Cortex of kidney (tissue), 1 donor: ENCODE measurements around the gene RAP2A.

Experiments used
- DNase-seq: peaks from one replicate; lab custom pipeline; 2025; lab: John Stamatoyannopoulos, UW

RAP2A gene

DNA sequence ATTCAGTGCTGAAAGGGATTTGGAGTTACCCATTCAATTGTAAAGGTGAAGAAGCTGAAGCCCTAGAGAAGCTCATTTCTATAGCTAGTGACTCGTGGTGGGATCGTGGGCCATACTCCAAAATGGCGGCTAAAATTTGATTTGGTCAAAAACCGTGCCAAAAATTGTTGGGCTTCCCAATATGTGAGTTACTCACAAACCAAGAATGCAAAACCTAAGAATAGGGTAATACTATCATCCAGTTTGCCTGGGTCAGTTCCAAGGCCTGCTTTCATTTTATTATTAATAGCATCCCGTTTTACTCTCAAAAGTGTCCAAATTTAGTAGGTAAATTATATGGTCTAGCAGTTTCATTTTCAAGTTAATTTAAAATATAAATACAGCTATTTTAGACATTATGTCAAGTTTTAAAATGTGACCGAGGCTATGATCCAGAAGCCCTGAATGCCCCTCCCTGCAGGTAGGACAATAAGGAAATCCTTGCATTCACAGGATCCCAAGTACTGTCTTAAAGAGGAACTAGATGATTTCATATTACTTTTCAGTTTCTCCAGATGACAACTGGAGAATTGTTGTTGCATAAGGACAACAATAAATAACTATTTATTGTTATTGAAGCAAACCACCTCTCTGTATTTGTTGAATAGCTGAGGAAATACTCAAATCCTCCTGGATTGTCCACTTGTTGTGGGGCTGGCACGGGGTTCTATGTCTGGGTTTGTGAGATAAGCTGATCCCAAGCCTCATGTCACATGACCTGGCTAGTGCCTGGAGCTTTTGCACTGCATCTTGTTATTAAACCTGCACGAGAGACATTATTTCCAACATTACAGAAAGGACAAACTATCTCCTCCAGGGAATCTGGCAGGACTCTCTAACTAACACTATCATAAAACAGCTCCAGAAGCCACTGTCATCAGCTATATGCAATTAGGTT lies 11.6 kb upstream of the RAP2A start:
- DNase-seq, result no peak

DNA sequence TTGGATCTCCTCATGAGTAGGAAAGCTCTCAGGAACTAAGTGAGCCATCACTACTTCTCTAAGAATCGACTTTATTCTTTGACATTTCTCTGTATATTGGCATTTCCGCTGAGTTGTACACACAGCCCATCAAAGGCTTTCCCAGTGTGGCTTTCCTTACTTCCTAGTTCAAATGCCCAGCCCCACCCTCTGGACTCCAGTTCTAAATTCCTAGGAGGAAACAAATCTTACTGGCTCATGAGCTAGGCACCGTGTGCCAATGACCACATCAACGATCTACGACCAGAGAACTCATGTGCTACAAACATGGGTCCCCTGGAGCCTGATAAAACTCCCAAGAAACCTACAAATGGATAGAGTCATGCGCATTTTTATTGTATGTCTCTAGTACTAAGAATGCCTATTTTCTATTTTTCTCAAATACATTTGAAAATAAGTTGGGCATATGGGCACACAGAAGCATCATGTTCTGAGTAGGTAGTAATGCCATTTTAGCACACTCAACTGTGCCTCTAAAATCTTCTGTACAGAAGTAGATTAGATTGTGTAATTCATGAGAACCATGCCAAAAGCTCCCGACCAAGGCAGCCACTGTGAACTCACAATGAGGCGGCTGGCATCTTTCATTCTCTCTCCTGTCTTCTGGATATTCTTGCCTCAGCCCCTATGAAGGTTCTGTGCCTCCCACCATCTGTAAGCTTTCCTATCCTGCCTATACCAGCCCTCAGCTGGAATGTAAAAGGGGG lies 10.5 kb upstream of the RAP2A start:
- no peak for DNase-seq

DNA sequence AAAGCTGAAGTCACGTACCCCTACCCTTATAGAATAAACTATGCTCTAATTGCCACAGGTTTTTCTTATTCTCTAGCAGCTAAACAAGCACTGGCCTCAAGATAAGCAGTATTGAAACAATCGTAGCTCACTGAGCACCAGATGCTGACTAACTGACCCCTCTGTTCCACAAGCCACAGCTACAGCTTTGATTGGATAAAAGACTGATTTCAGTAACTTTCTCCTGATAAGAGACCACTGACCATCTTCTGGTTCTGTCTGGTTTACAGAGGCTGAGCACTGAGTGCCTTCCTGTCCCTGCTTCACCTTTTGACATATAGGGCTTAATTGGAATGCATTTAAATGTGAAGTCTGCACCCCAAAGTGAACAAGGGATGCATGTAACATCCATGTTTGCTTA lies 8.4 kb upstream of the RAP2A start:
- DNase-seq, result no peak

DNA sequence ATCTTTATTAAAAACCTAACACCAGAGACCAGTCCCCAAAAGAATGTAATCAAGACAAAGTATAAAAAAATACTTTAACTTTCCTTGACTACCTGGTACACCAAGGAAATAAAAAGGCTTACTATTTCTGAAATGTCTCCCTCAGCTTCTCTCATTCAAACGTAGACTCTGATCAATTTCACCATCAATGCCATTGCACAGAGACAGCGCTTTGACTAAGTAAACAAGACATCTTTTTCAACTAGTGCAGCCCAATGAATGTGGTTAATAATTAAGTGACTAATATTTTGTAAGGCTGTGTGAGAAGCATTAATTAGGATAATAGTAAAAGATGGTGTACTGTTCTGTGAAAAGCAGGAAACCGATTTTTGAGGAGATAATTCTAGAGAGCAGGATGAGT lies 7.3 kb upstream of the RAP2A start:
- DNase-seq, result no peak

DNA sequence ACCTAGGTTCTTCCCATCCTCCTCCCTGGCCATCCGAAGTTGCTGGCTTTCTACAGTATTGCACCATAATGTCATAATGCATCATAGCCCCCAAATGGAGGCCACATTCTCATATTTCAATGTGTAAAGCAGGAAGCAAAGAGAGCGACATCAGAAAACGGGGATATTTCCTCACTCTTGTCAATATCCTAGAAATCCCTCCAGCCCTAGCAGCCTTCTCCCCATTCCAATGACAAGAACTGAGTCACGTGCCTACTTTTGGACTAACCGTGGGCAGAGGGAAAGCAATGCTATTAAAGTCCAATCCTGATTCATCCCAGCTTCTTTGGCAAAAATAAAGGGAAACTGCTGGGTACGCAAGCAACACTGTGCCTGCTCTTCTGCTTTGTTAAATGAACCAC lies 4.3 kb upstream of the RAP2A start:
- DNase-seq, result no peak

GRCh38 chr13:97430296-97430695 lies 3.7 kb upstream of the RAP2A start:
- no peak for DNase-seq

DNA sequence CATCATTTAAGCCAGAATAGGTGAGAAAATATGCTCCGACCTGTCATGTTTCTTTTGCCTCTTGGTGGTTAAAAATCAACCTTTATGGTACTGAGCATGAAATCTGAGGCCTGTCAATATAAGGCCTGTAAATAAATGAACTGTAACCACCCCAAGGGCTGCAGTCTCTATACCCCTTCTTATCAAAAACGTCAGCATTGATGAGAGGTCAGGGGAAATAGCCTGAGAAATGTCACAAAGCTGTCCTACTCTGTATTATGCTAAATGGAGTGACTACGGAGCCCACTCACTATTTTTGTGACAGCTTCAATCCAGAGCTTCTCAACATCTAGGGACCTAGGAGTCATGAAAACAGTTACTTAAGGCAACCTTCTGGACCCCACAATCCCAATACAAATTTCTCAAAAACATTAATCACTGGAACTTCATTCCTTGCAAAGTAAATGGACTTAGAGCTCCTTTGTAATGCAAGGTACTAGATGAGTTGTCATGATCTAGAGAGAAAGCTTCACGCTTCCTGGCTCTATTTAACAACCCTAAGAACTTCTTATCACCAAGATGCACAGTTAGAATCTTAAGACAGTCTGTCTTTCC lies 2.7 kb upstream of the RAP2A start:
- no peak for DNase-seq

GRCh38 chr13:97432232-97432916 lies 1.6 kb upstream of the RAP2A start:
- no peak for DNase-seq

GRCh38 chr13:97432917-97433726 lies 847 bp upstream of the RAP2A start:
- DNase-seq, result peak; percentile 97

DNA sequence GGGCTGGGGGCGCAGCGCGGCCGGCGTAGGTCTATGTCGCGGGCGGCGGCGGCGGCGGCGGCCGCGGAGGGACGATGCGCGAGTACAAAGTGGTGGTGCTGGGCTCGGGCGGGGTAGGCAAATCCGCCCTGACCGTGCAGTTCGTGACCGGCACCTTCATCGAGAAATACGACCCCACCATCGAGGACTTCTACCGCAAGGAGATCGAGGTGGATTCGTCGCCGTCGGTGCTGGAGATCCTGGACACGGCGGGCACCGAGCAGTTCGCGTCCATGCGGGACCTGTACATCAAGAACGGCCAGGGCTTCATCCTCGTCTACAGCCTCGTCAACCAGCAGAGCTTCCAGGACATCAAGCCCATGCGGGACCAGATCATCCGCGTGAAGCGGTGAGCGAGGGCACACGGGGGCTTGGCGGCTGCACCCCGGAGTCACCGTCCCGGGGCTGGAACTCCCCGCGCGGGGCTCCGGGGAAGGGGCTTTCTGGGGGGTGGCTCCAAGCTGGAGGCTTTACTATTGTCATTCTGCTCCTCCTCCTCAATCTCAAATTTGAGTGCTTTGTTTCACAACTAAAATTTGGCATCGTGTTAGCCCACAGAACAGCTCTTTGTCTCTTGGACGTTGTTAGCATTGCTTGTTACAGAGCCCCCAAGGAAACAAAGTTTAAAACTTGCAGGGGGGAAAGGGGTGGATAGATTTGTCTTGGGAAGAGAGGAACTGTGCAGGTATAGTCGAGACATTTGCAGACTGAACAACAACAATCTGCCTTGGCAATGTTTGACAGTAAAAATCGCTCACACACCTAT lies 630 bp downstream of the RAP2A start:
- DNase-seq, result no peak

GRCh38 chr13:97435323-97435722 lies 1.4 kb downstream of the RAP2A start:
- no peak for DNase-seq

GRCh38 chr13:97435794-97436193 lies 1.8 kb downstream of the RAP2A start:
- DNase-seq, result no peak

- DNase-seq, result no peak
Observed at GRCh38 chr13:97436845-97437244, 2.9 kb downstream of the RAP2A start.

GRCh38 chr13:97437729-97438128 lies 3.8 kb downstream of the RAP2A start:
- no peak for DNase-seq

GRCh38 chr13:97438856-97439595 lies 5.1 kb downstream of the RAP2A start:
- no peak for DNase-seq

- DNase-seq, result no peak
Observed at GRCh38 chr13:97440598-97441170, 6.7 kb downstream of the RAP2A start.

DNA sequence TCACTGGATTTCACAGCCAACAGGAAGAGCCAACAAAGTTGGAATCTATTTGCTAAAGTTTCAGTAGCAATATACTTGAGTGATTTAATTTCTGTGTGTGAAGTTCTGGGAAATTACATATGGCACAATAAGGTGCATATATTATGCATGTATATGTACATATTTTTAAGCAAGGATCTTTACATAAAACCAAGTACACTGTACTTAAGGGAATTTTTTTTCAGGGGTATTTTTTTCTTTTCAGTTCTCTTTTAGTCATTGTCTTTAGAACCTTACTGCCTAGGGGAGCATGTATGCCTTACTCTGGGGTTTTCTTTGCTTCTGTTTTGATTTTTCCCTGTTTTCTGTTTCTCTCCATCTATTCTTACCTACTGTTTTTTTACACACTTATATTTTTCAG lies 7.4 kb downstream of the RAP2A start:
- DNase-seq, result no peak

- no peak for DNase-seq
Observed at GRCh38 chr13:97445522-97446187, 11.7 kb downstream of the RAP2A start.

DNA sequence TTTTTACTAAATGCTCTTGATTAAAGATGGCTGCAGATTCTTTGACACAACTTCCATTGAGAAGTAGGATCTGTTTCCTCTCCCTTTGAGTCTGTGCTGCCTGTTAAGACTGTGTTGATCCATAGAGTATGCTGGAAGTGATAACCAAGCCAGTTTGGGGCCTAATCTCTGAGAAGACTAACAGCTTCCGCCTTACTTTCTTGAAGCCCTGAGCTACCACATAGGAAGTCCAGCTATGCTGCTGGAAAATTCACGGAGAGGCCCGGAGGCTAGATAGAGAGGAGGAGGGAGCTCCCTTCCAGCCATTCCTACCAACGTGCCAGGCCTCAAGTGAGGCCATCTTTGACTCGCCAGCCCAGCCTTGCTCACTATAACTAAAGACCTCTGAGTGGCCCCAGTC lies 12.5 kb downstream of the RAP2A start:
- no peak for DNase-seq
